Inflammatory macrophage (primary cell): Measurements from ENCODE around the gene DNAJC22.
"Not testable (repeated sequence)": the region's sequence is repeated elsewhere in the genome, so short reads cannot be mapped to it uniquely, and the experiment has no call there.

Experiments
- DNase-seq, 2 donors: peaks; one replicate each; pipeline ENCODE4 v3.0.0-alpha.2; 2020 to 2022

The DNAJC22 gene

GRCh38 chr12:49375406-49375805, 28.7 kb downstream of the DNAJC22 start:
- DNase-seq: no peak

- no peak for DNase-seq
Measured at GRCh38 chr12:49377386-49377785, 30.7 kb downstream of the DNAJC22 start.

- DNase-seq: not testable (repeated sequence)
Measured at GRCh38 chr12:49380184-49380583, 33.5 kb downstream of the DNAJC22 start.

GRCh38 chr12:49388682-49389386, 42.1 kb downstream of the DNAJC22 start:
- DNase-seq: peak; percentile 66 to 69

- DNase-seq: no peak
Measured at GRCh38 chr12:49389387-49389703, 42.7 kb downstream of the DNAJC22 start.

- no peak for DNase-seq
Measured at GRCh38 chr12:49397000-49397399, 50.3 kb downstream of the DNAJC22 start.

GRCh38 chr12:49400304-49400703, 53.6 kb downstream of the DNAJC22 start:
- DNase-seq: no peak
